Nephron progenitor cell (in vitro differentiated cells): ENCODE results near the gene TK2.

Experiments used
- DNase-seq: peaks from one replicate; pipeline ENCODE4 v3.0.0; 2021
- H3K27ac Mint-ChIP-seq: 2 replicates; pipeline ENCODE4 v1.8.0; 2021; ENCODE audit warnings: mild to moderate bottlenecking, moderate library complexity, mixed read lengths
- H3K27me3 Mint-ChIP-seq: 2 replicates; pipeline ENCODE4 v1.8.0; 2021; ENCODE audit warnings: mild to moderate bottlenecking, low read depth, mixed read lengths; ENCODE audit not compliant: poor library complexity
- H3K36me3 Mint-ChIP-seq: 2 replicates; pipeline ENCODE4 v1.8.0; 2021; ENCODE audit warnings: low read depth, mixed read lengths
- H3K4me1 Mint-ChIP-seq: 2 replicates; pipeline ENCODE4 v1.8.0; 2021; ENCODE audit warnings: mixed read lengths
- H3K4me3 Mint-ChIP-seq: 2 replicates; pipeline ENCODE4 v1.8.0; 2021; ENCODE audit warnings: mild to moderate bottlenecking, moderate library complexity, mixed read lengths
- H3K9me3 Mint-ChIP-seq: 2 replicates; pipeline ENCODE4 v1.8.0; 2021; ENCODE audit warnings: mild to moderate bottlenecking, moderate library complexity, mixed read lengths
- TF ChIP-seq, protein P1 (sequence below): fragments of 200-600 bp; sonication (generic); IDR thresholded peaks from 2 replicates; pipeline ENCODE4 v1.5.0; 2021; ENCODE audit warnings: antibody characterized with exemption

TK2 gene

GRCh38 chr16:66528294-66528693 is 21.6 kb downstream of the TK2 start:
- no peaks in the 10 kb centered on the region for H3K27me3 Mint-ChIP-seq
- H3K4me1 Mint-ChIP-seq = no peaks in the 10 kb centered on the region
- H3K27ac Mint-ChIP-seq = no peak overlapping the region
- H3K36me3 Mint-ChIP-seq = peaks cover 48% of the 10 kb centered on the region
- H3K4me3 Mint-ChIP-seq = no peak overlapping the region
- TF ChIP-seq, protein P1, sequence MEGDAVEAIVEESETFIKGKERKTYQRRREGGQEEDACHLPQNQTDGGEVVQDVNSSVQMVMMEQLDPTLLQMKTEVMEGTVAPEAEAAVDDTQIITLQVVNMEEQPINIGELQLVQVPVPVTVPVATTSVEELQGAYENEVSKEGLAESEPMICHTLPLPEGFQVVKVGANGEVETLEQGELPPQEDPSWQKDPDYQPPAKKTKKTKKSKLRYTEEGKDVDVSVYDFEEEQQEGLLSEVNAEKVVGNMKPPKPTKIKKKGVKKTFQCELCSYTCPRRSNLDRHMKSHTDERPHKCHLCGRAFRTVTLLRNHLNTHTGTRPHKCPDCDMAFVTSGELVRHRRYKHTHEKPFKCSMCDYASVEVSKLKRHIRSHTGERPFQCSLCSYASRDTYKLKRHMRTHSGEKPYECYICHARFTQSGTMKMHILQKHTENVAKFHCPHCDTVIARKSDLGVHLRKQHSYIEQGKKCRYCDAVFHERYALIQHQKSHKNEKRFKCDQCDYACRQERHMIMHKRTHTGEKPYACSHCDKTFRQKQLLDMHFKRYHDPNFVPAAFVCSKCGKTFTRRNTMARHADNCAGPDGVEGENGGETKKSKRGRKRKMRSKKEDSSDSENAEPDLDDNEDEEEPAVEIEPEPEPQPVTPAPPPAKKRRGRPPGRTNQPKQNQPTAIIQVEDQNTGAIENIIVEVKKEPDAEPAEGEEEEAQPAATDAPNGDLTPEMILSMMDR = no peak
- DNase-seq = no peak
- H3K9me3 Mint-ChIP-seq = no peaks in the 10 kb centered on the region

DNA sequence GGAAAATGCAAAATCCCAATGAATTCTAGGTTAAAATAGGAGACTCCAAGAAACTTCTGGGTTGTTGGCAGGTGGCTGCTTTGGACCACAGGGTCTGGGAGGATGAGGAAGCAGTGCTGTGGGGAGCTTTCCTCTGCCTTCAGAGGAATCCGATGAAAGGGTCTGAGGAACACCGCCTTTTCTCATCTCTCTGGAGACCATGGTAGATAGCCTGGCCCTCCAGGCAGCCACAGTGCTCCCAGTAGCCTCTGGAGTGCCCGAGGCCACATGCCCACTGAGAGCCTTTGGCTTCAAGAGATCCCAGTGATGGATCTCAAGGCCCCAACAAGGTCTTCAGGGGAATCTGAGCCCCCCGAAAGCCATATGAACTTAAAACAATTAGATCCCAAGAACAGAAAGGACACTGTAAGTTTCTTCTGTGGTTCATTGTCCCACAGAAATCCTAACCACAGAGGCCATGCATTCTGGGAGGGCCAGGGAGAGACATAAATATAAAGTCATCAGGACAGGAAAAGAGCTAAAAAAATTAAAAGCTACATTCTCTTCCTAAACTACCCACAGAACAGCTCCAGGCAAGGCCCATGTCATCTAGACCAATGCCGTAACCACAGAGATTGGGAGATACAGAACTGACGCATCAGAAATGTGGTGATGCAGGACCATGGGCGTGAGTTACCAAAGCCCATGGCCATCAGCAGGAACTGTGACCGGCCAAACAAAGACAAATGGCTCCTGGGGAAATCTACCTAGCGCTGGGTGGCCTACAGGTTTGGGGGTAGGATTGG is 24.3 kb downstream of the TK2 start:
- Mint-ChIP-seq H3K36me3 (peaks cover 29% of the 10 kb centered on the region), H3K27me3 (no peaks in the 10 kb centered on the region), H3K9me3 (no peaks in the 10 kb centered on the region), H3K27ac (peak overlapping the region; percentile 88), H3K4me3 (no peak overlapping the region), H3K4me1 (no peaks in the 10 kb centered on the region)
- TF ChIP-seq, protein P1 = no peak
- no peak for DNase-seq

- Mint-ChIP-seq H3K27ac (no peak overlapping the region), H3K4me1 (no peaks in the 10 kb centered on the region), H3K9me3 (no peaks in the 10 kb centered on the region), H3K27me3 (no peaks in the 10 kb centered on the region), H3K36me3 (peaks cover 31% of the 10 kb centered on the region), H3K4me3 (no peak overlapping the region)
- TF ChIP-seq, protein P1 = no peak
- DNase-seq = no peak
Measured at GRCh38 chr16:66524601-66525164, 25.2 kb downstream of the TK2 start.

DNA sequence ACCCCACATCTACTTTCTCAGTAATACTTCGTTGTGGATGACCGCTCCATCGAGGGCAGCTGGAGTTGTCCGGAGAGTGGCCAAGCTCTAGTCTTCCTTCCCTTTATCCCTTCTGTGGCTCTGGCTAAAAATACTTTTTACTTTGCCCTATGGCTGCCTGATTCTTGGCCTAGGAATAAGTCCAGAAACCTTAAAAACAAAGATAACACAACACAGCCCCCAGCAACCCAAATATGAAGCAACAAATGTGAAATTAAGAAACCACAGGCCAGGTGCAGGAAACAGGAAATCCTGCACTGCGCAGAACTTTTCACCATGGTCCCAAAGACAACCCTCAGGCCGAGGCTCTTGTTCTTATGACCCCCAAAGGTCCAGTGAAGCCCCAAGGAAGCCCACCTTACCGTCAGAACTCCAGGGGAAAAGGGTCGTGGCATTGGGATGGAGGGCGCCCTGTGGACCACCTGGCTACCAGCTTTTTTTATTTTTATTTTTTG is 26.0 kb downstream of the TK2 start:
- TF ChIP-seq, protein P1 = no peak
- H3K36me3 Mint-ChIP-seq = peaks cover 31% of the 10 kb centered on the region
- peak overlapping the region; percentile 64 for H3K27ac Mint-ChIP-seq
- H3K9me3 Mint-ChIP-seq = no peaks in the 10 kb centered on the region
- no peak for DNase-seq
- no peak overlapping the region for H3K4me3 Mint-ChIP-seq
- no peaks in the 10 kb centered on the region for H3K27me3 Mint-ChIP-seq
- H3K4me1 Mint-ChIP-seq = no peaks in the 10 kb centered on the region

- Mint-ChIP-seq H3K4me3 (no peak overlapping the region), H3K27me3 (no peaks in the 10 kb centered on the region), H3K36me3 (peaks cover 27% of the 10 kb centered on the region), H3K27ac (no peak overlapping the region), H3K4me1 (no peaks in the 10 kb centered on the region), H3K9me3 (no peaks in the 10 kb centered on the region)
- TF ChIP-seq, protein P1 = no peak
- no peak for DNase-seq
Measured at GRCh38 chr16:66522816-66523590, 26.9 kb downstream of the TK2 start.
